HG02571 (cell line): ENCODE data around the gene NLRP12.
"Not testable (repeated sequence)": the region's sequence is repeated elsewhere in the genome, so short reads cannot be mapped to it uniquely, and the experiment has no call there.

Source experiments
- ATAC-seq: cut with Tn5 transposase; IDR thresholded peaks from one replicate; pipeline ENCODE4 v1.9.1; 2021; ENCODE audit warnings: mild to moderate bottlenecking, moderate library complexity; ENCODE audit not compliant: unreplicated experiment

NLRP12 gene

GRCh38 chr19:53824134-53824611 lies at the start of gene NLRP12:
Gene NLRP12, minus strand, starts transcription at chr19:53824314. Its CDS starts 140 bp downstream, at chr19:53824174.
- ATAC-seq, result no peak

DNA sequence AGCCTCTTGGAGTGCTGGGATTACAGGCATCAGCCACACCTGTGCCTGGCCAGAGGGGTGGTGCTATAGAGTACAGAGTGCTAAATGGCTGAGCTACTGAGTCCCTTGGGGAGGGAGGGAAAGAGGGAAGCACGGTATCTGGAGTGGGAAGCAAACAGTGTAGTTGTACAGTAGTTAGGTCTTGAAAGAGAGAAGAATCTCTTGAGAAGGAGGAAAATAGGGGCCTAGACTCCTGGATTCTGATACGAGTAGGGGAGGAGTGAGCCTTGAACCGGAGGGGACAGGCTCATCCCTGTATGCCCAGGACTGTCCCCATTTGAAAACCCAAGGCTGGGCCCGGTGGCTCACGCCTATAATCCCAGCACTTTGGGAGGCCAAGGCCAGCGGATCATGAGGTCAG lies 48.6 kb upstream of the NLRP12 start:
- ATAC-seq, result no peak

DNA sequence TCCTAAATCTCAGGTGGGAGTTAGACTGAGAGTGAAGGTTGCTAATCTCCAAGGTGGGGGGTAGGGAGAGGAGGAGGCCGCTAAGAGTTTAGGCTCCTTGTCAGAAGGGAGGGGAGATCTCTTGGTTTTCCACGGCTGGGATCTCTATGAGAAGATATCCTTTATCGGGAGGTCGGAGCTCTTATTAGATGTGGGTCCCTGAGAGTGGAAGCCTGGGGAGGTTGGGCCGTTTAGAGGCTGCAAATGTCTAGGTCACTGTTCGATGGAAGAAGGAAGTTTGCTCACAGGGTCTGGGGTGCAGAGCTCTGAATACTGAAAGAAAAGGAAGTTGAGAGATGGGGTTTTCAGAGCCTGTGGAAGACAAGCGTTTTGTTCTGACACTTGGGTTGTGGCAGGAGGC lies 47.3 kb upstream of the NLRP12 start:
- no peak for ATAC-seq

GRCh38 chr19:53870485-53870844 lies 46.4 kb upstream of the NLRP12 start:
- no peak for ATAC-seq

DNA sequence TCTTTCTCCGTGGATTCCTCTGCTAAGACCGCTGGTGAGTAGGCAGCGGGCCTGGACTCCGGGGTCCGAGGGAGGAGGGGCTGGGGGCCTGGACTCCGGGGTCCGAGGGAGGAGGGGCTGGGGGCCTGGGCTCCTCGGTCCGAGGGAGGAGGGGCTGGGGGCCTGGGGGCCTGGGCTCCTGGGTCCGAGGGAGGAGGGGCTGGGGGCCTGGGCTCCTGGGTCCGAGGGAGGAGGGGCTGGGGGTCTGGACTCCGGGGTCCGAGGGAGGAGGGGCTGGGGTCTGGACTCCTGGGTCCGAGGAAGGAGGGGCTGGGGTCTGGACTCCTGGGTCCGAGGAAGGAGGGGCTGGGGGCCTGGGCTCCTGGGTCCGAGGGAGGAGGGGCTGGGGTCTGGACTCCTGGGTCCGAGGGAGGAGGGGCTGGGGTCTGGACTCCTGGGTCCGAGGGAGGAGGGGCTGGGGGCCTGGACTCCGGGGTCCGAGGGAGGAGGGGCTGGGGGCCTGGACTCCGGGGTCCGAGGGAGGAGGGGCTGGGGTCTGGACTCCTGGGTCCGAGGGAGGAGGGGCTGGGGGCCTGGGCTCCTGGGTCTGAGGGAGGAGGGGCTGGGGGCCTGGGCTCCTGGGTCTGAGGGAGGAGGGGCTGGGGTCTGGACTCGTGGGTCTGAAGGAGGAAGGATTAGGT lies 45.8 kb upstream of the NLRP12 start:
- not testable (repeated sequence) for ATAC-seq

DNA sequence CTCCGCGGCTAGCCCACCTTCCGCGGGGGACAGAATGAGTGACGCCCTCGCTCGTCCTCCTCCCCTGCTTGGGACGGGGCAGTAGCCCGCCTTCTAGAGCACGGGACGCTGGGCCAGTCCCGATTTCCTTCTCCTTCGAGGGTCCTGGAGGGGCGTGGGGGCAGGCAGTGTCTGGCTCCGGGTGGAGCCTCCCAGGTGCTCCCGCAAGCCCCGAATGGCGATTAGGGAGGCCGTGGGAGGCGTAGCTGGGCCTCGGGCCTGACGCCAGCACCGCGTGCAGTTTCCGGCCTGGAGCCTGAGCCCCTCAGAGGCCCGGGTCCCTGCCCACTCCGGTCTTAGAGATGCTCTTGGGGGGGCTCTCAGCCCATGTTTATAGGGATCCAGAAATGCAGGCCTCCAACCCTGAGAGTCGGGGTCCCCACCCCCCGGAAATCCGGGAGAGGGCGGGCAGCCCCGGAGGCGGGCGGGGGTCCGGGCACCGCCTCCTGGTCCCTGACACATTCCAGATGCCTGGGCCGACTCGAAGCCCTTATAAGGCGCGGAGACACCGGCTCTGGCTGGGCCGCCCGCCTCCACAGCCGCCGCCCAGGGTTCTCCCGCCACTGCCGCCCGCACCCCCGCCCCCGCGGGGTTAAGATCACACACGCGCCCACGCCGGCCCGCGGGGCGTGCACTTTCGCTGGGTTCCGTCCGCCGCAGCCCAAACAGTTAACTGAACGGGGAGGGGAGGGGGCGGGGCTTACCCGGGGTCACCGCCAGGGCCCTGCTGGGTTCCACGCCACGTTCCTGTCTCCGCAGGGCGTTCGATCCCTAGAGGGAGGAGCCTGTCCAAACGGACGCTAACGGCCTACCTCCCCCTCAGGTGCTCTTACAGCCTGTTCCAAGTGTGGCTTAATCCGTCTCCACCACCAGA lies 45.0 kb upstream of the NLRP12 start:
- peak; percentile 33 for ATAC-seq

- ATAC-seq, result no peak
These were observed 44.2 kb upstream of the NLRP12 start for GRCh38 chr19:53868091-53868891.

DNA sequence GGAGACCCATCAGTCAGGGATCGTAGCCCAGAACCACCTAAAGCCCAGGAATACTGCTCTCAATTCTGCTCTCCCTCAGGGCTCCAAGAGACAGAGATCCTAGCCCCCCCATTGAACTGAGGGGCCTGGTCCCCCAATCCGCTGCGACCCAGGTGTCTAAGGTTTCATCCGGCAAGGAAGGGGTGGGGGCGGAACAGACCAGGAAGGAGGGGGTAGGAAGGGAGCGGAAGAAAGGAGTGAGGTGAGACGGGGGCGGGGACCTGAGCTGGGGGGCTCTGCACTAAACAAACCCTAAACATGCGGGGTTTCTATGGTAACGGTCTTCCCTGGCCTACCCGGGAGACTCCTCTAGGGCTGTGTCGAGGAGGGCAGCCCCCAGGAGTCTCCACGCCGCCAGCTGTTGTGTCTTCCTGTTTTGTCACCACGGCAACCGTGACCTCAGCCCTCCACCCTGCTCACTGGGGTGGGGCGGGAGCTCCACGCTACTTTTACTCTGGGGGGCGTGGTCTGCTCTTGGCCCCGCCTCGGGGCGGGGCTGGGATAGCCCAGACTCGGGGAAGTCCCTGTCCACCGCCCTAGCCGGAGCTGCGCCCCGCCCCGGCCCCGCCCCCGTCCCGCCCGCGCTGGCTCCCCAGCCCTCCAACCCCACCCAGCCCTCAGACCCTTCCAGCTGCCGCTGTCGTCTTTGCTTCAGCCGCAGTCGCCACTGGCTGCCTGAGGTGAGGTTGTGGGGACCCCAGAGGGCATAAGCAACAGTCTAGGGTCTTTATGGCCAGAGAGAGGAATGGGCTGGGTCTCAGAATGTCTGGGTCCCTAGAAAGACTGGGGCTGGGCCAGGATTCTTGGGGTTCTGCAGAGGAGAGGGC lies 43.3 kb upstream of the NLRP12 start, which contains the start of gene MYADM:
Gene MYADM (plus strand): TSS at position 659 of the 866 bp plus-strand sequence. CDS start 5,647 bp downstream, outside the sequence.
- peak; percentile 58 for ATAC-seq

DNA sequence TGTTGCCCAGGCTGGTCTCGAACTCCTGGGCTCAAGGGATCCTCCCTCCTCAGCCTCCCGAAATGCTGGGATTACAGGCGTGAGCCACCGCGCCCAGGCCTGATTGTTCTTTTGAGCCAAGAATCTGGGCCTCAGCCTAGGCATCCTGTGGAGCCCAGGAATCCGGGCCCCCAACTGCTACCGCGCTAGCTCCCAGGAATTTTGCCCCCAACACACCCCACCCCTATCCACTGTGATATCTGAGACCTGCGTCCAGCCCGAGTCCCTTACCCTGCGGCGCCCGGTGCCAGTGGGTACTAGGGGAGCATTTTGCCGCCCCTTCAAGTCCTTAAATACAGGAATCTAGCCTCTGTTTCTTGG lies 42.7 kb upstream of the NLRP12 start:
- no peak for ATAC-seq

GRCh38 chr19:53865918-53866864 lies 42.1 kb upstream of the NLRP12 start:
- no peak for ATAC-seq

DNA sequence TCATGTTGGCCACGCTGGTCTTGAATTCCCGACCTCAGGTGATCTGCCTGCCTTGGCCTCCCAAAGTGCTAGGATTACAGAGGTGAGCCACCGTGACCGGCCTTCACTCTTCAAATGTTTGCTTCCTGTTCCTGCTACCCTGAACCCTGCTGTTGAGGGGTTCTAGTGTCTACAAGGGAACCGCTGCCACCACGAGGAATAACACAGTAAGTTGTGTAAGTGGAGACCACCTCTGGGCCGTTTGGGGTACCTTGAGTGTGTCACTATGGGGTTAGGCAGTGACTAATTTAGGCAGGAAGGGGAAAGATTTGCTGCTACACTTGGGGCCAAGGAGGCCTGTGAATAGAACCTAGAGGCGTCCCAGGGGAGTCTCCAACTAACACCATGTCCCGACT lies 41.4 kb upstream of the NLRP12 start:
- ATAC-seq, result no peak

- no peak for ATAC-seq
These were observed 40.3 kb upstream of the NLRP12 start for GRCh38 chr19:53864308-53864836.

DNA sequence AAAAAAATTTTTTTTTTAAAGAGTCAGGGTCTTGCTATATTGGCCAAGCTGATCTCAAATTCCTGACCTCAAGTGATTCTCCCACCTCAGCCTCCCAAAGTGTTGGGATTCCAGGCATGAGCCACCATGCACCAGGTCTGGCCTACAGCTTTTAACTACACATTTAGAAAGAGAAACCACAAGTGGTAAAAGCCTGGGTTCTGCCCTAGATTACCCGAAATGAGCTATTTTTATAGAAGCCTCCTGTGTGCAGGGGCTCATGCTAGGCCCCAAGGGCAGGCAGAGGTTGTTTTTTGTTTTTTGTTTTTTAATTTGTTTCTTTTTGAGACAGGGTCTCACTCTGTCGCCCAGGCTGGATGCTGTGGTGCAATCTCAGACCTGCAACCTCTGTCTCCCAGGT lies 29.6 kb upstream of the NLRP12 start:
- ATAC-seq, result no peak

GRCh38 chr19:53849237-53849676 lies 25.1 kb upstream of the NLRP12 start:
- ATAC-seq, result no peak

- no peak for ATAC-seq
These were observed 23.4 kb upstream of the NLRP12 start for GRCh38 chr19:53847555-53847954.

DNA sequence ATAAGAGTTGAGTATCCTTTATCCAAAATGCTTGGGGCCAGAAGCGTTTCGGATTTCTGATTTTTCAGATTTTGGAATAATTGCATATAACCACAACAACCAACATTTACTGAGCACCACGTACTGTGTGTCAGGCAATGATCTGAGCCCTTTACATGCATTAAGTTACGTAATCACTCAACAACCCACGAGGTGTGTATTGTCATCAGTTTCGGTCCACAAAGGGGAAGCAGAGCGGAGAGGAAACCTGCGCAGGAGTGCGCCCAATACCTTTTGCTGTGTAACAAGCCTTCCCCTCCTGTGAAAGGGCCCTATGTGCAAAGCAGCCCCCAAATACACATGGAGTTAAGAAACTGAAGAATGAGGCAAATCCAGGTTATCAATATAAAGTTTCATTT lies 20.7 kb upstream of the NLRP12 start:
- no peak for ATAC-seq

- not testable (repeated sequence) for ATAC-seq
These were observed 16.8 kb upstream of the NLRP12 start for GRCh38 chr19:53840914-53841313.

GRCh38 chr19:53840241-53840640 lies 16.1 kb upstream of the NLRP12 start:
- not testable (repeated sequence) for ATAC-seq

GRCh38 chr19:53838446-53838845 lies 14.3 kb upstream of the NLRP12 start:
- ATAC-seq, result not testable (repeated sequence)
